Peyer's patch (tissue), 4 donors: ENCODE measurements around the gene STIP1.

Experiments used
- CTCF ChIP-seq, 6 experiments: fragments of 450-650 bp in 4 of 6; fragments of 200-600 bp in 2 of 6; sonication (generic) in 1 of 6; IDR thresholded peaks; one replicate each; pipeline ENCODE4 v1.5.1; 2017 to 2019; ENCODE audit warnings: antibody characterized with exemption in 6 of 6, mild to moderate bottlenecking in 3 of 6, moderate library complexity in 1 of 6
- POLR2A ChIP-seq, 2 donors: fragments of 450-650 bp; IDR thresholded peaks; one replicate each; pipeline ENCODE4 v1.5.1; 2017; ENCODE audit warnings: antibody characterized with exemption in 2 of 2, mild to moderate bottlenecking in 2 of 2, moderate library complexity in 2 of 2

- no peak for TF ChIP-seq CTCF (IDR thresholded peaks at IDR 0.05)
- no peak for TF ChIP-seq POLR2A (IDR thresholded peaks at IDR 0.05)
These were observed 33.8 kb downstream of the STIP1 start for GRCh38 chr11:64219755-64220154.
